Ectodermal cell (in vitro differentiated cells): ENCODE data around the gene GSC.

Source experiments
- H3K27ac ChIP-seq: 2 replicates; pipeline ENCODE4 v1.7.0; 2013; ENCODE audit warnings: mild to moderate bottlenecking, low read depth, low read length; ENCODE audit not compliant: insufficient read depth, poor library complexity, severe bottlenecking
- H3K27me3 ChIP-seq: 2 replicates; pipeline ENCODE4 v1.7.0; 2013; ENCODE audit warnings: mild to moderate bottlenecking, low read length; ENCODE audit not compliant: insufficient read depth, control insufficient read depth, poor library complexity, severe bottlenecking
- H3K36me3 ChIP-seq: one replicate; pipeline ENCODE4 v1.7.0; 2013; ENCODE audit warnings: low read length; ENCODE audit not compliant: control insufficient read depth, insufficient read depth
- H3K4me1 ChIP-seq: one replicate; pipeline ENCODE4 v1.7.0; 2013; ENCODE audit warnings: low read length; ENCODE audit not compliant: control insufficient read depth, insufficient read depth
- H3K4me3 ChIP-seq: 2 replicates; pipeline ENCODE4 v1.7.0; 2013; ENCODE audit warnings: low read depth, low read length, control low read depth; ENCODE audit not compliant: insufficient read depth
- H3K9me3 ChIP-seq: 2 replicates; pipeline ENCODE4 v1.7.0; 2013; ENCODE audit warnings: mild to moderate bottlenecking, low read length, moderate library complexity; ENCODE audit not compliant: control insufficient read depth
- WGBS, 2 experiments: methylation state at CpG; one replicate each; pipeline ENCODE4 v1.1.7; 2013; ENCODE audit warnings: missing lambda C conversion rate in 2 of 2; 5-methylcytosine and 5-hydroxymethylcytosine counted together

GSC gene

GRCh38 chr14:94761997-94762377 is 7.9 kb downstream of the GSC start:
- 87 to 88% methylated on average over 10 of the region's 10 CpGs for WGBS, 2 experiments
- peaks cover 56% of the 10 kb centered on the region for H3K27me3 ChIP-seq
- H3K4me1 ChIP-seq, result peaks cover 3% of the 10 kb centered on the region
- H3K4me3 ChIP-seq, result no peak overlapping the region
- no peaks in the 10 kb centered on the region for H3K9me3 ChIP-seq
- no peaks in the 10 kb centered on the region for H3K36me3 ChIP-seq
- H3K27ac ChIP-seq, result no peak overlapping the region

DNA sequence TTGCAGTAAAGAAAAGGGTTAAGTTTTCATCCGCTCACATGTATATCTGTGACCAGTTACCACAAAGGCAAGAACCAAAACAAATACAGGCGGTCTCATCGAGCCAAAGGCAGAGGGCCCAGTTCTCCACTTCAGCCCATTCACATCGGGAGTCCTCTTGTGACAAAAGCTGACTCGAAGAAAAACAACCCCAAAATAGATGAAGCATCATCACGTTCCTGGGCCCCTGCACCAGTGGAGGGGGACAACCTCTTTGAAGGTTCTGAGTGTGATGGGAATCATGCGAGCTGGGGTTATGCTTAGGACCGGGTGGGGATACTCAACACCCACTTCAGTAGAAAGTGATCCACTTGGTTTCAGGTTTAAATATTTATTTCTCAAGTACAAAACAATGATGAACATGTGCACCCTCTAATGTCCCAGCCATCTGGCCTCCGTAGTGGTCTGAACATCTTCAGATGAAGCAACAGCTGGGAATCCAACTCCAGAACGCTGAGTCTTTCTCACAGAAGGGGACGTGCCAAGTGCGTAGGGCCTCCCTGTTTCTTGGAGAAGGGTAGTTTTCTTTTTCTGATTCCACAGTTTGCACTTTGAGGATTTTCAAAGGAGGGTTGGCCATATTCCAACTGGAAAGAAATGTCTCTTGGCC is 8.4 kb downstream of the GSC start:
- Histone ChIP-seq H3K9me3 (no peaks in the 10 kb centered on the region), H3K27ac (no peak overlapping the region), H3K27me3 (peaks cover 51% of the 10 kb centered on the region), H3K4me1 (no peaks in the 10 kb centered on the region), H3K36me3 (no peaks in the 10 kb centered on the region), H3K4me3 (no peak overlapping the region)
- 89 to 95% methylated on average over 12 of the region's 12 CpGs for WGBS, 2 experiments

DNA sequence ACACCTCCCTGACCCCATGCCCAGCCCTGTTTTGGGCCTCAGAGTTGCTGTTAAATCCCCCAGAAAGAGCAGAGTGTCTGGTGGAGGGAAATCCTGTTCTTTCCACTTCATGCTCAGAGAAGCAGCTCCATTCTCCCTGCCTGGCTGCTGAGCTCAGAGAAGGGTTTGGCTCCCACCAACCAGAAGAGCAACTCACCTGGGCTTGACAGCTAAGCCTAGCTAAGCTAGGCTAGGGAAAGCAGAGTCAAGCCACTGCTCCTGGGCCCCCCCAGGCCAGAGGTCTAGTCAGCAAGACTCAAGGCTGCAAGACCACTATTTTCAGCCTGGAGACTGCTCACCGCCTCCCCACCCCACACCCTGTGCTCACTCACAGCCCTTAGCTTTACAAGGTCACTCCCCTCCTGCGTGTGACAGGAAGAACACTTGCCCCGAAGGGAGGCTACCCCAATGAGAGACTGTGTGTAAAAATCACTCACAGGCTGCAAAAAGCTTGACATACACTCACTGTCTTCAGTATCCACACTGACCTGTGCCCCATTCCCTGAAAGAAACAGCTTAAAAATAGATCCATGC is 13.5 kb downstream of the GSC start:
- Histone ChIP-seq H3K9me3 (no peaks in the 10 kb centered on the region), H3K4me1 (no peaks in the 10 kb centered on the region)
- 80 to 82% methylated on average over 3 of the region's 3 CpGs for WGBS, 2 experiments

GRCh38 chr14:94754391-94754942 is 15.4 kb downstream of the GSC start:
- Histone ChIP-seq H3K36me3 (no peaks in the 10 kb centered on the region), H3K27me3 (no peaks in the 10 kb centered on the region), H3K4me3 (no peak overlapping the region), H3K9me3 (no peaks in the 10 kb centered on the region), H3K27ac (no peak overlapping the region), H3K4me1 (no peaks in the 10 kb centered on the region)
- 80 to 83% methylated on average over 6 of the region's 6 CpGs for WGBS, 2 experiments

More for the DNA sequence above, 13.5 kb downstream of the GSC start:
- Histone ChIP-seq H3K27ac (no peak overlapping the region), H3K27me3 (peaks cover 4% of the 10 kb centered on the region), H3K36me3 (no peaks in the 10 kb centered on the region), H3K4me3 (no peak overlapping the region)

GRCh38 chr14:94752591-94753436 is 17.1 kb downstream of the GSC start:
- Histone ChIP-seq H3K4me1 (no peaks in the 10 kb centered on the region), H3K9me3 (no peaks in the 10 kb centered on the region), H3K27me3 (no peaks in the 10 kb centered on the region), H3K36me3 (no peaks in the 10 kb centered on the region), H3K4me3 (no peak overlapping the region), H3K27ac (no peak overlapping the region)
- 93% methylated on average over 23 of the region's 23 CpGs for WGBS, 2 experiments

GRCh38 chr14:94751956-94752355 is 18.0 kb downstream of the GSC start:
- Histone ChIP-seq H3K9me3 (no peaks in the 10 kb centered on the region), H3K36me3 (no peaks in the 10 kb centered on the region), H3K4me1 (no peaks in the 10 kb centered on the region), H3K27me3 (no peaks in the 10 kb centered on the region), H3K4me3 (no peak overlapping the region), H3K27ac (no peak overlapping the region)
- 94 to 95% methylated on average over 4 of the region's 4 CpGs for WGBS, 2 experiments

- H3K36me3 ChIP-seq, result no peaks in the 10 kb centered on the region
- no peak overlapping the region for H3K4me3 ChIP-seq
- 92 to 93% methylated on average over 11 of the region's 11 CpGs for WGBS, 2 experiments
- H3K4me1 ChIP-seq, result no peaks in the 10 kb centered on the region
- H3K9me3 ChIP-seq, result no peaks in the 10 kb centered on the region
- no peak overlapping the region for H3K27ac ChIP-seq
- no peaks in the 10 kb centered on the region for H3K27me3 ChIP-seq
These were observed 18.6 kb downstream of the GSC start for GRCh38 chr14:94751321-94751720.

DNA sequence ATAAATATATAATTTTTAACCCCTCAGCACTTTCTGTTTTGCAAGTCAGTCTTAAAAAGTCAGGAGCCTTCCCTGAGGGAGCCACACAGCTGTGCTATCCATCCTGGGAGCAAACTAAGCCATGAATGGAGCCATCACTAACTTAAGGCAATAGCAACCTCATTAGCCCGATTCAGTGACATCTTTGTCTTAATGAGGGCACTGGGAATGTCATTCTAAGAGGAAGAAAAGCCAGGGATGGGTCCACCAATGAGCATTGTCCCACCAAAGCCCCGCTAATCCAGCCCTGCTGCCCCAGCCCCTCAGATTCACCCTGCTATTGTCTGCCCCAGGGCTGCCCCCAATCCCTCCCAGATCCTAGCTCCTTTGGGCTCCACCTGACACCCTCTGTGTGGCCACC is 19.5 kb downstream of the GSC start:
- Histone ChIP-seq H3K4me1 (no peaks in the 10 kb centered on the region), H3K27ac (no peak overlapping the region), H3K27me3 (no peaks in the 10 kb centered on the region), H3K9me3 (no peaks in the 10 kb centered on the region), H3K36me3 (no peaks in the 10 kb centered on the region), H3K4me3 (no peak overlapping the region)
- WGBS, 2 experiments, result 50 to 71% methylated on average over 2 of the region's 2 CpGs

- no peaks in the 10 kb centered on the region for H3K4me1 ChIP-seq
- WGBS, 2 experiments, result 49 to 51% methylated on average over 11 of the region's 11 CpGs
These were observed 21.1 kb downstream of the GSC start for GRCh38 chr14:94748667-94749347.

GRCh38 chr14:94747739-94748138 is 22.2 kb downstream of the GSC start:
- Histone ChIP-seq H3K4me1 (no peaks in the 10 kb centered on the region), H3K9me3 (no peaks in the 10 kb centered on the region), H3K4me3 (no peak overlapping the region), H3K27ac (no peak overlapping the region), H3K36me3 (no peaks in the 10 kb centered on the region), H3K27me3 (no peaks in the 10 kb centered on the region)
- 93 to 94% methylated on average over 3 of the region's 3 CpGs for WGBS, 2 experiments

More at GRCh38 chr14:94748667-94749347, 21.1 kb downstream of the GSC start:
- H3K27ac ChIP-seq, result no peak overlapping the region
- H3K27me3 ChIP-seq, result no peaks in the 10 kb centered on the region
- no peaks in the 10 kb centered on the region for H3K36me3 ChIP-seq
- H3K9me3 ChIP-seq, result no peaks in the 10 kb centered on the region
- H3K4me3 ChIP-seq, result no peak overlapping the region
